Fibroblast of lung (primary cell): ENCODE measurements around the gene RPLP2. TPM values are rescaled to one million over a fixed set of nuclear protein-coding genes. Genes with fewer than 3 reads are reported as not detected.

Experiments used
- DNase-seq, 2 donors: peaks; one replicate each; pipeline versions ENCODE4 v3.0.0 to v3.0.0-alpha.2; 2010; ENCODE audit warnings: low read depth in 2 of 2
- H2AFZ ChIP-seq: 2 replicates; pipeline ENCODE4 v1.5.1; 2012; ENCODE audit warnings: low read length, control low read depth, inconsistent platforms
- H3K27ac ChIP-seq: 2 replicates; pipeline ENCODE4 v1.5.1; 2011; ENCODE audit warnings: low read length, control low read depth; ENCODE audit not compliant: insufficient read depth
- H3K27me3 ChIP-seq: 2 replicates; pipeline ENCODE4 v1.5.1; 2011; ENCODE audit warnings: mild to moderate bottlenecking, low read length; ENCODE audit not compliant: control insufficient read depth, insufficient read depth
- H3K36me3 ChIP-seq: 2 replicates; pipeline ENCODE4 v1.5.1; 2011; ENCODE audit warnings: low read length; ENCODE audit not compliant: control insufficient read depth, insufficient read depth
- H3K4me1 ChIP-seq: 2 replicates; pipeline ENCODE4 v1.5.1; 2011; ENCODE audit warnings: low read length; ENCODE audit not compliant: control insufficient read depth, insufficient read depth; ENCODE audit errors: extremely low read depth
- H3K4me2 ChIP-seq: 2 replicates; pipeline ENCODE4 v1.5.1; 2011; ENCODE audit warnings: low read length, control low read depth; ENCODE audit not compliant: insufficient read depth; ENCODE audit errors: extremely low read depth
- H3K4me3 ChIP-seq, 4 experiments: fragments of 200-600 bp in 1 of 4; sonication (generic) in 1 of 4; replicated peaks in 1 of 4; 2 replicates each; pipeline ENCODE4 v1.5.1; 2011 to 2016; ENCODE audit warnings: low read length in 4 of 4, low read depth in 3 of 4, mild to moderate bottlenecking in 3 of 4, control low read depth in 2 of 4, inconsistent platforms in 1 of 4, mixed read lengths in 1 of 4; ENCODE audit not compliant: insufficient read depth in 1 of 4; ENCODE audit errors: control extremely low read depth in 1 of 4
- H3K79me2 ChIP-seq: 2 replicates; pipeline ENCODE4 v1.5.1; 2012; ENCODE audit warnings: mild to moderate bottlenecking, low read length, inconsistent platforms; ENCODE audit not compliant: control insufficient read depth, insufficient read depth
- H3K9ac ChIP-seq: 2 replicates; pipeline ENCODE4 v1.5.1; 2011; ENCODE audit warnings: mild to moderate bottlenecking, low read length, control low read depth; ENCODE audit not compliant: insufficient read depth
- H3K9me3 ChIP-seq: 2 replicates; pipeline ENCODE4 v1.5.1; 2012; ENCODE audit warnings: low read depth, low read length; ENCODE audit not compliant: control insufficient read depth, insufficient read depth
- H4K20me1 ChIP-seq: 2 replicates; pipeline ENCODE4 v1.5.1; 2011; ENCODE audit warnings: low read length; ENCODE audit not compliant: control insufficient read depth, insufficient read depth; ENCODE audit errors: extremely low read depth
- CTCF ChIP-seq, 2 donors: IDR thresholded peaks in 1 of 2; conservative IDR thresholded peaks in 1 of 2; 1 replicate in 1 of 2; 2 replicates in 1 of 2; pipeline ENCODE4 v1.5.1; 2011 to 2012; ENCODE audit warnings: low read length in 2 of 2, control low read depth in 1 of 2, inconsistent platforms in 1 of 2, low read depth in 1 of 2, mild to moderate bottlenecking in 1 of 2
- EZH2 ChIP-seq: IDR thresholded peaks from 2 replicates; pipeline ENCODE4 v1.5.1; 2012; ENCODE audit warnings: low read length, control low read depth, mild to moderate bottlenecking; ENCODE audit errors: missing control alignments
- polyA plus RNA-seq, 2 donors: library from polyadenylated mRNA; depleted of rRNA in 1 of 2; stranded (reverse) in 1 of 2; unstranded in 1 of 2; fragments of >200 nt; gene quantifications; 2 replicates each; pipeline ENCODE4 v1.2.1, GENCODE V29; 2011 to 2012; ENCODE audit warnings: missing spikeins in 1 of 2
- total RNA-seq: library from RNA; depleted of rRNA; stranded (reverse); fragments of >200 nt; gene quantifications from 2 replicates; pipeline ENCODE4 v1.2.1, GENCODE V29; 2014

The RPLP2 gene
- total and polyA plus RNA-seq, 2 donors (not counting 1 experiment from before 2014, with no cell fraction given) = 294 to 741 TPM

GRCh38 chr11:830295-831117 lies 20.7 kb downstream of the RPLP2 start:
- Histone ChIP-seq H4K20me1 (no peaks in the 10 kb centered on the region), H3K27me3 (no peaks in the 10 kb centered on the region), H3K79me2 (peaks cover 18% of the 10 kb centered on the region), H3K4me3 (peak overlapping the region in 2 of 4 experiments; percentile 12 to 45), H3K27ac (no peak overlapping the region), H3K9ac (no peak overlapping the region), H3K9me3 (no peaks in the 10 kb centered on the region), H3K4me1 (peaks cover 37% of the 10 kb centered on the region), H2AFZ (no peak overlapping the region), H3K36me3 (peaks cover 2% of the 10 kb centered on the region), H3K4me2 (peak overlapping the region; percentile 88)
- peak; percentile 55 to 63 for DNase-seq
- TF ChIP-seq EZH2 (no peak), CTCF (conservative IDR thresholded peaks at IDR 0.05 in 1 of 2, IDR thresholded peaks at IDR 0.05 in 1 of 2; ENCODE audit: low read depth in 1 of 2, low read length in 2 of 2) (no peak)

GRCh38 chr11:831118-831864 lies 21.5 kb downstream of the RPLP2 start:
- H4K20me1 ChIP-seq = no peaks in the 10 kb centered on the region
- H3K27me3 ChIP-seq = no peaks in the 10 kb centered on the region
- DNase-seq = peak; percentile 46 to 67
- no peak overlapping the region for H2AFZ ChIP-seq
- peaks cover 23% of the 10 kb centered on the region for H3K79me2 ChIP-seq
- H3K9me3 ChIP-seq = no peaks in the 10 kb centered on the region
- peaks cover 3% of the 10 kb centered on the region for H3K36me3 ChIP-seq
- peaks cover 37% of the 10 kb centered on the region for H3K4me1 ChIP-seq
- H3K4me3 ChIP-seq = peak overlapping the region in 1 of 4 experiments; percentile 12
- TF ChIP-seq EZH2 (no peak), CTCF (conservative IDR thresholded peaks at IDR 0.05 in 1 of 2, IDR thresholded peaks at IDR 0.05 in 1 of 2; ENCODE audit: low read depth in 1 of 2, low read length in 2 of 2) (no peak)
- H3K27ac ChIP-seq = no peak overlapping the region
- no peak overlapping the region for H3K9ac ChIP-seq
- H3K4me2 ChIP-seq = peak overlapping the region; percentile 91

- no peak overlapping the region for H2AFZ ChIP-seq
- H3K27me3 ChIP-seq = no peaks in the 10 kb centered on the region
- H4K20me1 ChIP-seq = no peaks in the 10 kb centered on the region
- peak overlapping the region; percentile 46 to 60 (median 54) for H3K4me3 ChIP-seq
- H3K36me3 ChIP-seq = peaks cover 11% of the 10 kb centered on the region
- no peaks in the 10 kb centered on the region for H3K9me3 ChIP-seq
- H3K4me1 ChIP-seq = peaks cover 34% of the 10 kb centered on the region
- DNase-seq = no peak
- H3K4me2 ChIP-seq = peak overlapping the region; percentile 91
- peaks cover 31% of the 10 kb centered on the region for H3K79me2 ChIP-seq
- H3K27ac ChIP-seq = no peak overlapping the region
- no peak for TF ChIP-seq EZH2
- no peak for TF ChIP-seq CTCF (conservative IDR thresholded peaks at IDR 0.05 in 1 of 2, IDR thresholded peaks at IDR 0.05 in 1 of 2; ENCODE audit: low read depth in 1 of 2, low read length in 2 of 2)
- H3K9ac ChIP-seq = no peak overlapping the region
Observed at GRCh38 chr11:831961-832528, 22.3 kb downstream of the RPLP2 start.
